H1 (cell line): ENCODE measurements around the gene RPS15. TPM values are rescaled to one million over a fixed set of nuclear protein-coding genes. Genes with fewer than 3 reads are reported as not detected.

ENCODE experiments used
- CTCF ChIA-PET: fragments of 300-600 bp; sonication (Branson Sonifier 250); formaldehyde crosslinking; loops from one replicate; lab custom pipeline; 2021; ENCODE audit not compliant: partially characterized antibody; lab: Charles Lee
- POLR2A ChIA-PET: fragments of 300-600 bp; sonication (Branson Sonifier 250); formaldehyde crosslinking; loops from one replicate; lab custom pipeline; 2021; ENCODE audit warnings: inconsistent platforms; ENCODE audit not compliant: partially characterized antibody; lab: Charles Lee
- DNase-seq, 2 experiments: peaks; one replicate each; pipeline versions ENCODE4 v3.0.0 to v3.0.0-alpha.2; 2010 to 2022; ENCODE audit warnings: low spot score in 2 of 2, low read depth in 1 of 2, mixed read lengths in 1 of 2
- FAIRE-seq: peaks from 2 replicates; lab custom pipeline; 2011; peaks lifted over from hg19 to GRCh38; lab: Jason Lieb, UNC
- H2AFZ ChIP-seq: 2 replicates; pipeline ENCODE4 v1.8.1; 2012; ENCODE audit warnings: low read length, inconsistent platforms
- H2AK5ac ChIP-seq: 2 replicates; pipeline ENCODE4 v1.6.1; 2013; ENCODE audit warnings: low read depth, low read length
- H2BK120ac ChIP-seq: replicated peaks from 2 replicates; pipeline ENCODE3; 2013; ENCODE audit warnings: low read depth, low read length, inconsistent platforms
- H2BK12ac ChIP-seq: 2 replicates; pipeline ENCODE4 v1.6.1; 2013; ENCODE audit warnings: low read depth, low read length
- H2BK15ac ChIP-seq: 2 replicates; pipeline ENCODE4 v1.6.1; 2013; ENCODE audit warnings: low read length
- H2BK20ac ChIP-seq: 2 replicates; pipeline ENCODE4 v1.6.1; 2013; ENCODE audit warnings: low read length
- H2BK5ac ChIP-seq: 2 replicates; pipeline ENCODE4 v1.6.1; 2013; ENCODE audit warnings: low read depth, low read length
- H3K14ac ChIP-seq: 2 replicates; pipeline ENCODE4 v1.6.1; 2013; ENCODE audit warnings: inconsistent platforms; ENCODE audit not compliant: insufficient read length
- H3K18ac ChIP-seq: 2 replicates; pipeline ENCODE4 v1.6.1; 2013; ENCODE audit warnings: low read length; ENCODE audit errors: extremely low read depth
- H3K23ac ChIP-seq: 2 replicates; pipeline ENCODE4 v1.6.1; 2013; ENCODE audit warnings: inconsistent platforms; ENCODE audit not compliant: insufficient read length
- H3K23me2 ChIP-seq: 2 replicates; pipeline ENCODE4 v1.6.1; 2013; ENCODE audit warnings: low read depth, low read length
- H3K27ac ChIP-seq: 2 replicates; pipeline ENCODE4 v1.6.1; 2011; ENCODE audit warnings: low read depth, low read length, inconsistent platforms
- H3K27me3 ChIP-seq, 4 experiments: replicated peaks in 1 of 4; 1 replicate in 1 of 4; 2 replicates in 3 of 4; pipeline versions ENCODE4 v1.6.1 to v1.8.1; 2011 to 2013; ENCODE audit warnings: low read length in 3 of 4, mild to moderate bottlenecking in 3 of 4, inconsistent platforms in 2 of 4, mixed read lengths in 2 of 4, moderate library complexity in 1 of 4; ENCODE audit not compliant: control insufficient read depth in 3 of 4, insufficient read depth in 3 of 4; ENCODE audit errors: extremely low read depth in 1 of 4
- H3K36me3 ChIP-seq, 4 experiments: 2 replicates each; pipeline versions ENCODE4 v1.6.1 to v1.8.1; 2011 to 2013; ENCODE audit warnings: mild to moderate bottlenecking in 4 of 4, low read length in 3 of 4, moderate library complexity in 2 of 4, control low read depth in 1 of 4, inconsistent platforms in 1 of 4; ENCODE audit not compliant: insufficient read depth in 4 of 4, control insufficient read depth in 2 of 4
- H3K4ac ChIP-seq: replicated peaks from 2 replicates; pipeline ENCODE3; 2013; ENCODE audit warnings: low read length, low read depth, mixed read lengths, inconsistent platforms; ENCODE audit not compliant: insufficient read length
- H3K4me1 ChIP-seq, 4 experiments: replicated peaks in 1 of 4; 1 replicate in 1 of 4; 2 replicates in 3 of 4; pipeline versions ENCODE4 v1.6.1 to v1.8.1; 2011 to 2013; ENCODE audit warnings: low read length in 3 of 4, inconsistent platforms in 2 of 4, mixed read lengths in 1 of 4; ENCODE audit not compliant: insufficient read depth in 4 of 4, control insufficient read depth in 3 of 4
- H3K4me2 ChIP-seq, 2 experiments: 2 replicates each; pipeline versions ENCODE4 v1.6.1 to v1.8.1; 2011 to 2013; ENCODE audit warnings: low read depth in 2 of 2, low read length in 2 of 2, control low read depth in 1 of 2, inconsistent platforms in 1 of 2, mild to moderate bottlenecking in 1 of 2; ENCODE audit not compliant: insufficient read depth in 1 of 2
- H3K4me3 ChIP-seq, 4 experiments: fragments of 200-600, 300-600 bp in 1 of 4; sonication (generic), shearing (Covaris generic), sonication (Bioruptor Twin) in 1 of 4; 2 replicates each; pipeline versions ENCODE4 v1.5.1 to v1.8.1; 2011 to 2016; ENCODE audit warnings: low read length in 4 of 4, low read depth in 3 of 4, control low read depth in 2 of 4, inconsistent platforms in 2 of 4, mild to moderate bottlenecking in 2 of 4, mixed read lengths in 1 of 4, moderate library complexity in 1 of 4; ENCODE audit not compliant: insufficient read depth in 2 of 4; ENCODE audit errors: extremely low read depth in 1 of 4
- H3K56ac ChIP-seq: replicated peaks from 2 replicates; pipeline ENCODE3; 2013; ENCODE audit warnings: low read depth, mild to moderate bottlenecking, mixed read lengths, low read length, inconsistent platforms; ENCODE audit not compliant: insufficient read length
- H3K79me1 ChIP-seq: 2 replicates; pipeline ENCODE4 v1.6.1; 2013; ENCODE audit warnings: low read depth, low read length, control low read depth
- H3K79me2 ChIP-seq, 2 experiments: 2 replicates each; pipeline versions ENCODE4 v1.6.1 to v1.8.1; 2012 to 2013; ENCODE audit warnings: low read length in 2 of 2, mild to moderate bottlenecking in 2 of 2, inconsistent platforms in 1 of 2; ENCODE audit not compliant: insufficient read depth in 2 of 2, control insufficient read depth in 1 of 2
- H3K9ac ChIP-seq, 4 experiments: replicated peaks in 1 of 4; 1 replicate in 1 of 4; 2 replicates in 3 of 4; pipeline versions ENCODE4 v1.6.1 to v1.8.1; 2011 to 2013; ENCODE audit warnings: low read depth in 3 of 4, low read length in 3 of 4, control low read depth in 2 of 4, mild to moderate bottlenecking in 2 of 4, moderate library complexity in 2 of 4, inconsistent platforms in 1 of 4; ENCODE audit errors: extremely low read depth in 1 of 4
- H3K9me3 ChIP-seq, 2 experiments: 2 replicates each; pipeline versions ENCODE4 v1.6.1 to v1.8.1; 2012 to 2013; ENCODE audit warnings: mild to moderate bottlenecking in 2 of 2, moderate library complexity in 2 of 2, control low read depth in 1 of 2, inconsistent platforms in 1 of 2, low read depth in 1 of 2, low read length in 1 of 2, mixed read lengths in 1 of 2; ENCODE audit not compliant: insufficient read depth in 2 of 2
- H4K20me1 ChIP-seq, 2 experiments: replicated peaks in 1 of 2; 2 replicates each; pipeline versions ENCODE3 to v1.8.1; 2011 to 2013; ENCODE audit warnings: inconsistent platforms in 2 of 2, low read length in 2 of 2, mild to moderate bottlenecking in 1 of 2; ENCODE audit not compliant: insufficient read depth in 2 of 2, control insufficient read depth in 1 of 2
- H4K5ac ChIP-seq: 2 replicates; pipeline ENCODE4 v1.6.1; 2013; ENCODE audit warnings: low read length, low read depth, mixed read lengths, inconsistent platforms; ENCODE audit not compliant: insufficient read length
- H4K8ac ChIP-seq: 2 replicates; pipeline ENCODE4 v1.8.0; 2013; ENCODE audit warnings: mild to moderate bottlenecking, moderate library complexity, low read length, inconsistent platforms; ENCODE audit not compliant: insufficient read depth; ENCODE audit errors: extremely low read depth
- H4K91ac ChIP-seq: replicated peaks from 2 replicates; pipeline ENCODE3; 2013; ENCODE audit warnings: low read length, mixed read lengths, inconsistent platforms; ENCODE audit not compliant: insufficient read length
- BCL11A ChIP-seq, 2 experiments: IDR thresholded peaks; one replicate each; pipeline ENCODE4 v1.6.1; 2011; ENCODE audit warnings: low read depth in 2 of 2, low read length in 2 of 2, mild to moderate bottlenecking in 2 of 2
- BRCA1 ChIP-seq: IDR thresholded peaks from 2 replicates; pipeline ENCODE4 v1.6.1; 2012; ENCODE audit warnings: low read depth, low read length, improper control_type of control experiment
- CEBPB ChIP-seq: IDR thresholded peaks from 2 replicates; pipeline ENCODE4 v1.6.1; 2012; ENCODE audit warnings: low read depth, low read length
- CHD2 ChIP-seq: IDR thresholded peaks from 2 replicates; pipeline ENCODE4 v1.6.1; 2012; ENCODE audit warnings: low read length, improper control_type of control experiment
- EP300 ChIP-seq, 2 experiments: IDR thresholded peaks; 1 replicate in 1 of 2; 2 replicates in 1 of 2; pipeline ENCODE4 v1.6.1; 2011 to 2012; ENCODE audit warnings: low read depth in 2 of 2, low read length in 2 of 2, mild to moderate bottlenecking in 2 of 2, borderline replicate concordance in 1 of 2, inconsistent platforms in 1 of 2, moderate library complexity in 1 of 2
- EZH2 ChIP-seq: fragments of 200-600 bp; sonication (generic); IDR thresholded peaks from 2 replicates; pipeline ENCODE4 v1.7.1; 2012; ENCODE audit warnings: low read depth, mild to moderate bottlenecking, moderate library complexity, low read length, inconsistent platforms; ENCODE audit not compliant: severe bottlenecking
- HDAC2 ChIP-seq, 2 experiments: fragments of 300-600 bp in 1 of 2; sonication (generic) in 1 of 2; IDR thresholded peaks; 2 replicates each; pipeline ENCODE4 v1.6.1; 2011 to 2012; ENCODE audit warnings: low read depth in 2 of 2, low read length in 2 of 2, mild to moderate bottlenecking in 2 of 2, moderate library complexity in 2 of 2, borderline replicate concordance in 1 of 2, inconsistent platforms in 1 of 2
- RAD21 ChIP-seq, 2 experiments: IDR thresholded peaks in 1 of 2; conservative IDR thresholded peaks in 1 of 2; 2 replicates each; pipeline ENCODE4 v1.6.1; 2011; ENCODE audit warnings: low read depth in 2 of 2, low read length in 2 of 2, improper control_type of control experiment in 1 of 2, inconsistent platforms in 1 of 2, mild to moderate bottlenecking in 1 of 2, moderate library complexity in 1 of 2
- SAP30 ChIP-seq: fragments of 300-600 bp; sonication (generic); IDR thresholded peaks from 2 replicates; pipeline ENCODE4 v1.7.1; 2012; ENCODE audit warnings: low read length, moderate library complexity, mild to moderate bottlenecking, inconsistent platforms; ENCODE audit not compliant: insufficient read depth, insufficient replicate concordance
- SUZ12 ChIP-seq: fragments of 200-600 bp; sonication (generic); IDR thresholded peaks from 2 replicates; pipeline ENCODE4 v1.6.1; 2012; ENCODE audit warnings: mild to moderate bottlenecking, inconsistent platforms, low read length, moderate library complexity, mixed read lengths
- TAF7 ChIP-seq: optimal IDR thresholded peaks from 2 replicates; pipeline ENCODE3; 2011; ENCODE audit warnings: low read depth, mild to moderate bottlenecking, inconsistent platforms, low read length, moderate library complexity, borderline replicate concordance
- TEAD4 ChIP-seq: IDR thresholded peaks from 2 replicates; pipeline ENCODE4 v1.6.1; 2012; ENCODE audit warnings: low read depth, low read length, inconsistent platforms, mixed read lengths
- ZNF274 ChIP-seq: IDR thresholded peaks from 2 replicates; pipeline ENCODE4 v1.7.0; 2012; ENCODE audit warnings: low read length, borderline replicate concordance; ENCODE audit errors: extremely low read depth
- WGBS, 2 experiments: shearing (Covaris generic) in 1 of 2; methylation state at CpG; one replicate each; pipeline versions ENCODE4 v1.1.6 to v1.1.7; 2013 to 2015; ENCODE audit warnings: low lambda C conversion rate in 2 of 2, mixed read lengths in 2 of 2, inconsistent platforms in 1 of 2, low coverage in 1 of 2, missing lambda C conversion rate in 1 of 2; ENCODE audit not compliant: insufficient replicate concordance in 2 of 2, insufficient coverage in 1 of 2, insufficient read length in 1 of 2; ENCODE audit errors: extremely low coverage in 1 of 2, missing lambda C conversion rate in 1 of 2; 5-methylcytosine and 5-hydroxymethylcytosine counted together
- polyA plus RNA-seq, 7 experiments: library from polyadenylated mRNA; depleted of rRNA in 3 of 7; stranded (reverse) in 5 of 7; unstranded in 2 of 7; fragments of >200 nt in 5 of 7; fragments of 200-250 nt in 2 of 7; gene quantifications; 1 replicate in 5 of 7; 2 replicates in 1 of 7; 4 replicates in 1 of 7; pipeline versions ENCODE4 v1.2.1 to v1.2.3, GENCODE V29; 2011 to 2013; ENCODE audit warnings: missing spikeins in 2 of 7, mixed read lengths in 2 of 7
- total RNA-seq: library from RNA; stranded (reverse); fragmentation: NEBNext Ultra II Directional; extraction: Animal tissue kit (Norgen Biotek cat#: 25700); gene quantifications from 2 replicates; pipeline ENCODE4 v1.2.1, GENCODE V29; 2021

RPS15 gene
- total and polyA plus RNA-seq, 2 of the 8 experiments (the other 6 are each of a cell fraction or from before 2014, with no cell fraction given) = 1,562 to 3,890 TPM

DNA sequence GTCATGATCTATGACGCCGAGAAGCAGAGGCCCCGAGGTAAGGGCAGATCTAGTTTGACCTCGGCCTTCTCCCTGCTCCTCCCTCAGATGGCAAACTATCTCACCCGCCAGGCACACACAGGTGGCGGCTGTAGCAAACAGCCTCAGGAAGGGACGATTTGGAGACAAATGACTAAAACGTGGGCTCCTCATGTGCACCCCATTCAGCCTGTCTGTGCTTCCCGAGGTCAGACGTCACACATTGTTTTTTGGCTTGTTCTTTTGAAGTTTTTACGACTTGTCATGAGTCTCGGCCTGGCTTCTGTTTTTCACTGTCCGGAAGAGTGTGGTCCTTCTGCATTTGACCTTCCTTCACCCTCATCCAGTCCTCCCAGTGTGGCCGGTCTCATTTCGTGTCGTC lies 15.8 kb upstream of the RPS15 start:
- Histone ChIP-seq H3K36me3 (peaks cover 35 to 92% (median 69%) of the 10 kb centered on the region in 4 experiments), H3K9me3 (no peaks in the 10 kb centered on the region), H3K23me2 (no peaks in the 10 kb centered on the region), H3K27me3 (no peaks in the 10 kb centered on the region), H2BK120ac (no peak overlapping the region), H2BK5ac (no peak overlapping the region), H3K27ac (no peak overlapping the region), H3K9ac (no peak overlapping the region), H4K20me1 (peaks cover 45 to 55% of the 10 kb centered on the region in 2 experiments), H3K4me3 (no peak overlapping the region), H2BK20ac (no peak overlapping the region), H3K4ac (no peak overlapping the region), H3K56ac (no peak overlapping the region), H2BK15ac (no peak overlapping the region), H3K4me2 (no peak overlapping the region), H3K14ac (no peak overlapping the region), H3K79me2 (peaks cover 10 to 82% of the 10 kb centered on the region in 2 experiments), H2BK12ac (no peak overlapping the region), H4K91ac (no peak overlapping the region), H2AFZ (no peak overlapping the region), H3K23ac (no peak overlapping the region), H3K18ac (no peak overlapping the region), H2AK5ac (no peak overlapping the region), H4K8ac (no peak overlapping the region; the same call in 1 of the 2 replicates), H4K5ac (no peak overlapping the region), H3K4me1 (peaks cover 0 to 6% (median under 1%) of the 10 kb centered on the region in 4 experiments; a peak in 2 of 7 replicates), H3K79me1 (peaks cover 22% of the 10 kb centered on the region)
- DNase-seq (no peak), FAIRE-seq (no peak)
- 89% methylated on average over 16 of the region's 16 CpGs; no CpG with 5 or more reads in 1 of the 2 experiments for WGBS, 2 experiments
- CTCF ChIA-PET = interaction anchor here (0.6 to 1.6 kb wide), 5 partner anchors 8 to 102 kb away, joined by 3 to 4 read pairs (median 4); no protein-coding TSS in a partner anchor
- POLR2A ChIA-PET = interaction anchor here (0.7 to 2.6 kb wide), 11 partner anchors 10 to 151 kb away, joined by 3 to 12 read pairs (median 4); no protein-coding TSS in a partner anchor
- TF ChIP-seq TAF7 = no peak
- no peak for TF ChIP-seq RAD21 (IDR thresholded peaks at IDR 0.05 in 1 of 2, conservative IDR thresholded peaks at IDR 0.05 in 1 of 2; ENCODE audit: low read depth in 2 of 2, low read length in 2 of 2)
- no peak for TF ChIP-seq CHD2
- TF ChIP-seq SAP30 = no peak
- TF ChIP-seq EZH2 = no peak
- no peak for TF ChIP-seq SUZ12
- no peak for TF ChIP-seq EP300 (IDR thresholded peaks at IDR 0.05; ENCODE audit: borderline replicate concordance in 1 of 2, low read depth in 2 of 2, low read length in 2 of 2)
- TF ChIP-seq TEAD4 = no peak
- TF ChIP-seq ZNF274 = no peak
- TF ChIP-seq BRCA1 = no peak
- TF ChIP-seq BCL11A (IDR thresholded peaks at IDR 0.05; ENCODE audit: low read depth in 2 of 2, low read length in 2 of 2) = no peak
- no peak for TF ChIP-seq HDAC2 (IDR thresholded peaks at IDR 0.05; ENCODE audit: borderline replicate concordance in 1 of 2, low read depth in 2 of 2, low read length in 2 of 2)
- no peak for TF ChIP-seq CEBPB
